T-helper 2 cell treated with Interferon-gamma antibody and Interleukin-4, amounts not matched to agents 5 μg/mL and 100 μg/mL, for 36 hours (primary cell): ENCODE results near the gene EBF4.
A peak's percentile ranks its signal among the peaks of the same experiment; 100 is the strongest.
"Not testable (repeated sequence)": the region's sequence is repeated elsewhere in the genome, so short reads cannot be mapped to it uniquely, and the experiment has no call there.

Experiments
- DNase-seq: peaks from one replicate; pipeline ENCODE4 v3.0.0; 2021; ENCODE audit warnings: low spot score
- H3K27ac Mint-ChIP-seq: one replicate; pipeline ENCODE4 v1.8.0; 2021; ENCODE audit warnings: mild to moderate bottlenecking, mixed read lengths
- H3K27me3 Mint-ChIP-seq: one replicate; pipeline ENCODE4 v1.8.0; 2021; ENCODE audit warnings: low read depth, mixed read lengths
- H3K36me3 Mint-ChIP-seq: one replicate; pipeline ENCODE4 v1.8.0; 2021; ENCODE audit warnings: low read depth, mixed read lengths
- H3K4me1 Mint-ChIP-seq: one replicate; pipeline ENCODE4 v1.8.0; 2021; ENCODE audit warnings: low read depth, mixed read lengths
- H3K4me3 Mint-ChIP-seq: one replicate; pipeline ENCODE4 v1.8.0; 2022; ENCODE audit warnings: mild to moderate bottlenecking, moderate library complexity, mixed read lengths
- H3K9me3 Mint-ChIP-seq: one replicate; pipeline ENCODE4 v1.8.0; 2021; ENCODE audit warnings: mixed read lengths

Gene EBF4

DNA sequence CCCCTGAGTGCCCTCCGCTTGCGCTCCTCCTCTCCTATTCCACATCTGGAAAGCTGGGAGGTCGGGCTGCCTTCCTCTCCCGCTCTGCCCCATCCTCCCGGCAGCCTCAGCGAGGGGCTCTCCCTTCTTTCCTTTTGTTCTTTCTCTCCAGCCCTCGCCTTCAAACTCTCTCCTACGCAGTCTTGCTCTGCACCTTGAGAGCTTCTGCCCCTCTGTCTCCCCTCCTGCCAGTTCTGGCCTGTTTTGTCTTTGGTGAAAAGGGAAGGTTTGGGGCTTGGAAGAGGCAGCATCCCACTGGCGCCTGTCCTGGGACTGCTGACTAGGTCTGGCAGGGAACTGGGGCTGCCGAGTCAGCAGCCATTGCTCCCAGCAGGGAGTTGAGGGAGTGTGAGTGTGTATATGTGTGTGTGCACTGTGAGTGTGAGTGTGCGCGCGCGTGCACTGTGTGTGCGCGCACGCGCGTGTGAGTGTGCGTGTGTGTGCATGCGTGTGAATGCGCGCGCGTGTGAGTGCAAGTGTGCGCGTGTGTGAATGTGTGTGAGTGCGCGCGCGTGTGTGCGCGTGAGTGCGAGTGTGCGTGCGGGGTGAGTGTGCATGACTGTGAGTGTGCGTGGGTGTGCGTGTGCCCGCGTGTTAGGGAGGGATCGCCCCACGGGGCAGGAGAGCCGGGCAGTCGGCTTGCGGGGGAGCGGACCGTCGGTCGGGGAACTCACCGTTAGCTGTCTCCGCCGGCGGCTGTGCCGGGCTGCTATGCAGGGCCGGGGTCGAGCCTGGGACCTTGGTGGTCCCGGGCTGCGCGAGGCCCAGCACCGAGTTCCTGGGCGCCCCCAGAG, 107.3 kb downstream of the EBF4 start:
- H3K27ac Mint-ChIP-seq = peak overlapping the region; percentile 21
- peak overlapping the region; percentile 82 for H3K4me3 Mint-ChIP-seq
- peaks cover 53% of the 10 kb centered on the region for H3K27me3 Mint-ChIP-seq

DNA sequence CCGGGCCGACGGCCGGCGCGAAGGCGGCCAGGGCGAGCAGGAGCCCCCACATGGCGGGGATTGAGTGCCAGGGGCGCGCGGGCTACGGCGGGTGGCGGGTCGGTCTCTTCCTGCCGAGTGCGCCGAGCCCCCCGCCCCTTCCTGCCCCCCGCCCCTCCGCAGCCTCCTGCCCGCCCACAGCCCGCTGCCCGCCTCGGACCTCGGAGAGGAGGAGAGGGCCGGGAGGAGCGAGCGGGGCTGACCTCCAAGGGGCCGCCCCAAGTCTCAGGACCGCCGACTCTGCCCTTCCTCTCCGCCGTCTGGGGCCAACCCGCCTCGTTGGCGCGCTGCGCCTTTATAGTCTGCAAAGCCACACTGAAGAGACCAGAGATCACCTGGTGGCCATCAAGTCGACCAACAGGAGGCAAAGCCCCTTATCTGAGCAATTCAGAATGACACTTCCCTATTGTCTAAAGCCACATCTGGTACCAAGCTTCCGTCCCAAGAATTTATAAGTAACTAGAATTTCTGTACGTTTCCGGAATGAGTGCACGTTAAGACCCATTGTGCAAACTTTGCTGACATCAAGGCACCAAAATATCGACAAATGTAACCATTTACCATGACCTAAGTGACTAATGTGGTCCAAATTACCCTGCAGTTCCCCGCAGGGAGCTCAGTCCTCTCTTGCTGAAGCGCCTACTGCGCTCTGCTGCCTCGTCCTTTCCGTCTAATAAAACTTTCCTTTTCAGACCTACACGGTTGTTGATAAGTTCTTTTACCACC, 108.1 kb downstream of the EBF4 start, which contains the start of gene CPXM1:
Gene CPXM1, minus strand, starts transcription at position 107 of the 765 bp plus-strand sequence. Its CDS starts 55 bp downstream, at position 52.
- Mint-ChIP-seq H3K27ac (peak within 1 kb of the TSS; percentile 21), H3K36me3 (peaks cover 2% of the 10 kb centered on the region), H3K4me1 (peaks cover 17% of the 10 kb centered on the region), H3K4me3 (peak within 1 kb of the TSS; percentile 82), H3K9me3 (no peaks in the 10 kb centered on the region), H3K27me3 (peaks cover 58% of the 10 kb centered on the region)
- DNase-seq = no peak

More for the DNA sequence above, 107.3 kb downstream of the EBF4 start:
- Mint-ChIP-seq H3K4me1 (peaks cover 17% of the 10 kb centered on the region), H3K9me3 (no peaks in the 10 kb centered on the region), H3K36me3 (peaks cover 2% of the 10 kb centered on the region)
- no peak for DNase-seq

DNA sequence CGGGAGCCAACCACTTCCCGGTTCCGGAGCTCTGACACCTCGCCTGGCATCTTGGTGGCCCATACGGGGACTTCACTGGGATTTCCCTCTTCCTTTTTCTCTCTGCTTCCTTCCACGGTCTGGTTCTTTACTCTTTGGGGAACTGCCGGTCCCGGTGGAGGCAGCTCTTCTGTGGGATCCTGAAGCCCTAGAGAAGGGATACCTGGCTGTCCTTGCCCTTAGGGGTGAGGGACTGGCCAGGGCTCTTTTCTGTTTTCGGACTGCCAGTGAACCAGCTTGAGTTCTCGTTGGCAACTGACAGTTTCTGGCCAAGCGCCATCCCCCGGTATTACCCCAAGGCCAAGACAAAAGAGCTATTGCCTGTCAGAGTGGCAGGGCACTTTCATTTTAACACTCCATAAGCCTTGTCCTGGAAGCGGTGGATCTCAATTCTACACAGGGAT, 108.7 kb downstream of the EBF4 start:
- Mint-ChIP-seq H3K4me1 (peaks cover 17% of the 10 kb centered on the region), H3K9me3 (no peaks in the 10 kb centered on the region), H3K27me3 (peaks cover 62% of the 10 kb centered on the region), H3K4me3 (peak overlapping the region; percentile 75), H3K27ac (no peak overlapping the region), H3K36me3 (peaks cover 2% of the 10 kb centered on the region)
- DNase-seq = no peak

DNA sequence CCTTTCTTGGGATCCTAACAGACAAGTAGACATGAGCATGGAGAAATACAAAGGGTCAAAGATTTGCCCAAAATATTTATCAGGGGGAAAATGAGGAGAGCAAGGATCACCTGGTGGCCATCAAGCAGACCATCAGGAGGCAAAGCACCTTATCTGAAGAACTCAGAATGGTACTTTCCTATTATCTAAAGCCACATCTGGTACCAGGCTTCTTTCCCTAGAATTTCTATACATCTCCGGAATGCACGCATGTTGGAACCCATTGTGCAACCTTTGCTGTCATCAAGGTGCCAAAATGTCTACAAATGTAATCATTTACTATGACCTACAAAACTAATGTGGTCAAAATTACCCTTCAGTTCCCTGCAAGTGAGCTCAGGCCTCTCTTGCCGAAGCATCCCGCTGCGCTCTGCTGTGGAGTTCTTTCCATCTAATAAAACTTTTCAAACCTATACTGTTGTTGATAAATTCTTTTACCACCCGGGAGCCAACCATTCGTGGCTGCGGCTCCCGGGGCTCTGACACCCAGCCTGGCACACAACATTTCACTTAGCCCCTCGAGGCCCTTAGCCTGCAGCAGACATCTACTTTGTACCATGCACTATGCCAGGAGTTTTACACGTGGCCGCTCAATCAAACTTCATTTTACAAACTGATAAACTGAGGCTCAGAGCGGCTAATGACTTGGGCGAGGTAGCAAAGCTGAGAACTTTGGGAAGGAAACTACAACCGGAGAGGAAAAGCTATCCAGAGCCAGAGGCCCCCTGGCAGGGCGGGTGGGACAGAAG, 111.7 kb downstream of the EBF4 start:
- Mint-ChIP-seq H3K36me3 (peaks cover 2% of the 10 kb centered on the region), H3K4me3 (no peak overlapping the region), H3K27ac (no peak overlapping the region), H3K27me3 (peaks cover 73% of the 10 kb centered on the region), H3K9me3 (no peaks in the 10 kb centered on the region), H3K4me1 (peaks cover 20% of the 10 kb centered on the region)
- DNase-seq = no peak

DNA sequence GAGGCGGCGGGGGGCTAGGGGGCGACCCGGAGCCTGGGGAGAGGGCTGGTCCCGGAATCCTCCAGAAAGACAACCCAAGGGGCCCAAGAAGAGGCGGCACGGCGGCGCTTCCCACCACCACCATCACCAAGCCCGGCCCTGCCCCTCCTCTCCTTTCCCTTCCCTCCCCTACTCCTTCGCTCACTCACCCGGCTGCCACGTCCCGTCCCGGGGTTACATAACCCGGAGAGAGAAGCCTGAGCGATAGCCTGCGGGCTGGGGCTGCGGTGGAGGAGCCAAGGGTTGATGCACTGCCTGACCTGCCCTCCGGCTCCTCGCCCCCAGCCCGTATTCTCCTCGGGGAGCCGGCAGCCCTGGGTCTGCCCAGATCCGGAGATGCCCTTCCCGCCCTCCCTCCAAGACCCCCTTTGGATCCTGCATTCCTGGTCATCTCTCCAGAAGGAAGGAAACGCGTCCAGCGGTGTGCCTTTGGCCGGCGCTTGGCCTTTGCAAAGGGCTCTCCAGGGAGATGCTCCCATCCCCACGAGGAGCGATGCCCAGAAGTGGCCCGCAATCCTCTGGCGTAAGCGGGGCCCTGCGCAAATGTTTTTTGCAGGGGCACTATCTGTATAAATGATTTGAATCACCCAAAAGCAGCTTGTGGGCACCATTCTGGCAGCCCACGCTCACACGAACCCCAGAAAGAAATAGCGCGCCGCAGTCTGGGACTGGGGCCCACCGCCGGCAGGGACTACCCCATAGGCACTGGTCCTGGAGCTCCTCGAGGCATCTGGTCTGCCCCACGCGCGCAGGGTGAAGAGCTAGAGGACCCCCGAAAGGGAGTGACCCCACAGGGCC, 112.5 kb downstream of the EBF4 start:
- H3K27ac Mint-ChIP-seq = no peak overlapping the region
- no peak for DNase-seq
- peaks cover 64% of the 10 kb centered on the region for H3K27me3 Mint-ChIP-seq
- peaks cover under 1% of the 10 kb centered on the region for H3K36me3 Mint-ChIP-seq
- no peak overlapping the region for H3K4me3 Mint-ChIP-seq
- peaks cover 13% of the 10 kb centered on the region for H3K4me1 Mint-ChIP-seq
- no peaks in the 10 kb centered on the region for H3K9me3 Mint-ChIP-seq

DNA sequence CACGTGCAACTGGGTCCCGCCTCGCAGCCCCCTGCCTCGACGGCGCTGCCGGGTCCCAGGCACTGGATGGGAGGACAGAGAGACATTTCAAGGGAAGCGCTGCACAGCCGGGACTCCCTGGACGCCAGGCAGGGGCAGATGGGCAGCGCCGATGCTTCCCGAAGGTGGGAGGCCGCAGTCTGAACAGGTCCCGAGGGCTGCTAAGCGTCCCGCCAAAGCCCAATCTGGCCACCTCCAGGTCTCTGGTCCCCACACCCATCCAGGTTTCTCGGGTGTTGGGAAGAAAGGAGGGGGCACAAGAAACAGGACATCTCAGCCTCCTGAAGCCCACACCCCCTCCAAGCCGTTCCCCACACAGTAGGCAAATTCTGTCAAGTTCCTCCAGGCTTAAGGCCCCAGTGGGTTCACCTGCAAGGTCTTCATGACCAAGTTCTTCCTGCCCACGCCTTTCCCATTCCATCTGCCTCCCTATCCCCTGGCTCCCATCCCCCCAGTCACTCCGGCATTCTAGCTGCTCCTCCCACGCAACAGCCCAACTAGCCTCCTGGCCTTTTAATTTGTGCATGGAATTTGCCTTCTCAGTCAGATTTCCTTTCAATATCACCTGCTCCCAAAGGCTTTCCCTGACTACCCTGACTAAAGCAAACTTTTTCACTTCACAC, 113.2 kb downstream of the EBF4 start:
- H3K4me3 Mint-ChIP-seq = no peak overlapping the region
- no peak for DNase-seq
- peaks cover 10% of the 10 kb centered on the region for H3K4me1 Mint-ChIP-seq
- no peak overlapping the region for H3K27ac Mint-ChIP-seq
- H3K9me3 Mint-ChIP-seq = no peaks in the 10 kb centered on the region
- peaks cover 62% of the 10 kb centered on the region for H3K27me3 Mint-ChIP-seq
- no peaks in the 10 kb centered on the region for H3K36me3 Mint-ChIP-seq

DNA sequence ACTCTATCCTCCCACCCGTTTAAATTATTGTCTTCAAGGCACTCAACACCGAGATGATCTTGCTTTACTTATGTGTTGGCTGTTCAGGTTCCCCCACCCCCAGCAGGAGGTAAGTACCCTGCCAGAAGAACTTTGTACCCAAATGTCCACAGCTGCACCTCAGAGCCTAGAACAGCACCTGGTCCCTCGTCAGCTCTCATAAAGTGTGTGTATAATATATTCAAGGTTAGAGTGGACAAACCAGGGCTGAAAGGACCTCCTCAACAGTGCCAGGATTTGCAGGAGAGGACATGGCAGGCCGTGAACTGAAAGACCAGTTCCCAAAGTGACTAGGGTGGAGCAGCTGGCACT, 113.7 kb downstream of the EBF4 start:
- Mint-ChIP-seq H3K9me3 (no peaks in the 10 kb centered on the region), H3K27me3 (peaks cover 62% of the 10 kb centered on the region), H3K4me3 (no peak overlapping the region), H3K4me1 (peaks cover 5% of the 10 kb centered on the region), H3K27ac (no peak overlapping the region), H3K36me3 (no peaks in the 10 kb centered on the region)
- no peak for DNase-seq

DNA sequence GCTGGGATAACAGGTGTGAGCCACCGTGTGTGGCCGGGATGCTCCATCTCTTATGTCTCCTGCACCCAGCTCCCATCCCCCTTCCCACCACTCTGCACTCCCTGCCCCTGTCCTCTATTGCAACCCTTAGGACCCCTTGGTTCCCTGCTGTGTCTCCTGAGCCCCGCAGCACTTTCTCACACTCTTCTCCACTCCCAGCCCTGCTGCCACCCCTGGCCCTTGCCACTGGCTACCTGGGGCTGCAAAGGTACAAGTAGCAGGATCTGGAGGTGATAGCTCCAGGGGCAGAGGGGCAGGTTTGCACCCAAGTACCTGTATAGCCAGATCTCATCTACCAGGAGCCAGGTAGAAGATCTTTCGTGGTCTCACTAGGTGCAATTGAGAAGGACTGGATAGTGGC, 114.4 kb downstream of the EBF4 start:
- Mint-ChIP-seq H3K36me3 (no peaks in the 10 kb centered on the region), H3K9me3 (peaks cover 6% of the 10 kb centered on the region), H3K4me1 (peaks cover 2% of the 10 kb centered on the region), H3K27me3 (peaks cover 59% of the 10 kb centered on the region), H3K27ac (no peak overlapping the region), H3K4me3 (no peak overlapping the region)
- no peak for DNase-seq

DNA sequence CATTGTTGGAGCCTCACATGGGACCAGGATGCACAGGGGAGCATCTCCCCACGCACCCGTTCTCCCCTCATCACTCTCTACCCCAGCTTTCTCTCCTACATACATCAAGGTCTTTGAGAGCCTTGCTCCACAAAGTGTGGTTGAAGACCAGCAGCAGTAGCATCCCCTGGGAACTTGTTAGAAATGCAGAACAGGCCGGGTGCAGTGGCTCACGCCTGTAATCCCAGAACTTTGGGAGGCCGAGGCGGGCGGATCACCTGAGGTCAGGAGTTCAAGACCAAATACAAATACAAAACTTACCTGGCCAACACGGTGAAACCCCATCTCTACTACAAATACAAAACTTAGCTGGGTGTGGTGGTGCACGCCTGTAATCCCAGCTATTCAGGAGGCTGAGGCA, 115.3 kb downstream of the EBF4 start:
- not testable (repeated sequence) for H3K4me3 Mint-ChIP-seq, H3K27ac Mint-ChIP-seq
- H3K27me3 Mint-ChIP-seq = peaks cover 58% of the 10 kb centered on the region

DNA sequence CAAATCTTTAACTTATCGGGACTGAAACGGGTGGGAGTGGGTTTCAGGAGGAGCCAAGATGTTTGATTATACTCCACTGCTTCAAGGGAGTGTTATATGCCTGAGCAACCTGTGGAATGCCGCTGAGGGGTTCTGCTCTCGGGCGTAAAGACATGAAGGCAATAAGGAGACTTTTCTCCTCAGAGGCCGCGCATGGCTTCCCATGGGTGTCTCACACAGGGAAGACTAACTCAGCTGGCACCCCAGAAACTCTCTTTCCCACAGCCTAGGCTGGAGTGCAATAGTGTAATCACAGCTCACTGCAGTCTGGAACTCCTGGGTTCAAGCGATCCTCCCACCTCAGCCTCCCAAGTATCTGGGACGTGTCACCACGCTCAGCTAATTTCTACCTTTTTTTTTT, 117.1 kb downstream of the EBF4 start:
- H3K4me3 Mint-ChIP-seq = no peak overlapping the region
- H3K27me3 Mint-ChIP-seq = peaks cover 56% of the 10 kb centered on the region
- H3K36me3 Mint-ChIP-seq = no peaks in the 10 kb centered on the region
- H3K27ac Mint-ChIP-seq = no peak overlapping the region
- peaks cover 2% of the 10 kb centered on the region for H3K4me1 Mint-ChIP-seq
- peaks cover 16% of the 10 kb centered on the region for H3K9me3 Mint-ChIP-seq
- no peak for DNase-seq

More for the DNA sequence above, 115.3 kb downstream of the EBF4 start:
- peaks cover 12% of the 10 kb centered on the region for H3K9me3 Mint-ChIP-seq
- not testable (repeated sequence) for DNase-seq, H3K4me1 Mint-ChIP-seq, H3K36me3 Mint-ChIP-seq
